ENCODE measurements around the gene ROR2.

ROR2 gene

DNA sequence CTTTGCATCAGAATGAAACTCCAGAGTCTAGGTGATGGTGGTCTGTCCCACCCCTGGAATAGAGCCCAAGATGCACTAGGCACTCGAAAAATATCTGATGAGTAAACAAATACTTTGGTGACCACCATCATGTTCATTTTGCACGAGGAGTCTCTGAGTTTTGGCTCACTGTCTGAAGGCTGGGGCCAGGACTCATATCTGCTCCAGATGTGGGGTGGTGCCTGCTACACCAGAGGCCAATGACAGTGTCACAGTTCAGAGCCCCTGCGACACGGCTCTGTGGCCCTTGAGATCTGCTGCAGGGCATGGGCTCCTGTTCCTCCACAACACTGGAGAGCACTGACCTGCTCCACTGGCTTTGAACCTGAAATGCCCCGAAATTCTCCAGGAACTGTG, 164.6 kb downstream of the ROR2 start:
- H3K9me3 ChIP-seq, result no peaks in the 10 kb centered on the region
- DNase-seq, result no peak
- no peaks in the 10 kb centered on the region for H3K4me1 ChIP-seq
- no peak overlapping the region for H3K4me3 ChIP-seq (ENCODE audit: low read depth, low read length)
- no peaks in the 10 kb centered on the region for H3K27me3 ChIP-seq
- H3K36me3 ChIP-seq, result no peaks in the 10 kb centered on the region
- TF ChIP-seq, protein P1, sequence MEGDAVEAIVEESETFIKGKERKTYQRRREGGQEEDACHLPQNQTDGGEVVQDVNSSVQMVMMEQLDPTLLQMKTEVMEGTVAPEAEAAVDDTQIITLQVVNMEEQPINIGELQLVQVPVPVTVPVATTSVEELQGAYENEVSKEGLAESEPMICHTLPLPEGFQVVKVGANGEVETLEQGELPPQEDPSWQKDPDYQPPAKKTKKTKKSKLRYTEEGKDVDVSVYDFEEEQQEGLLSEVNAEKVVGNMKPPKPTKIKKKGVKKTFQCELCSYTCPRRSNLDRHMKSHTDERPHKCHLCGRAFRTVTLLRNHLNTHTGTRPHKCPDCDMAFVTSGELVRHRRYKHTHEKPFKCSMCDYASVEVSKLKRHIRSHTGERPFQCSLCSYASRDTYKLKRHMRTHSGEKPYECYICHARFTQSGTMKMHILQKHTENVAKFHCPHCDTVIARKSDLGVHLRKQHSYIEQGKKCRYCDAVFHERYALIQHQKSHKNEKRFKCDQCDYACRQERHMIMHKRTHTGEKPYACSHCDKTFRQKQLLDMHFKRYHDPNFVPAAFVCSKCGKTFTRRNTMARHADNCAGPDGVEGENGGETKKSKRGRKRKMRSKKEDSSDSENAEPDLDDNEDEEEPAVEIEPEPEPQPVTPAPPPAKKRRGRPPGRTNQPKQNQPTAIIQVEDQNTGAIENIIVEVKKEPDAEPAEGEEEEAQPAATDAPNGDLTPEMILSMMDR (IDR thresholded peaks at IDR 0.05; ENCODE audit: low read depth, low read length), result no peak

DNA sequence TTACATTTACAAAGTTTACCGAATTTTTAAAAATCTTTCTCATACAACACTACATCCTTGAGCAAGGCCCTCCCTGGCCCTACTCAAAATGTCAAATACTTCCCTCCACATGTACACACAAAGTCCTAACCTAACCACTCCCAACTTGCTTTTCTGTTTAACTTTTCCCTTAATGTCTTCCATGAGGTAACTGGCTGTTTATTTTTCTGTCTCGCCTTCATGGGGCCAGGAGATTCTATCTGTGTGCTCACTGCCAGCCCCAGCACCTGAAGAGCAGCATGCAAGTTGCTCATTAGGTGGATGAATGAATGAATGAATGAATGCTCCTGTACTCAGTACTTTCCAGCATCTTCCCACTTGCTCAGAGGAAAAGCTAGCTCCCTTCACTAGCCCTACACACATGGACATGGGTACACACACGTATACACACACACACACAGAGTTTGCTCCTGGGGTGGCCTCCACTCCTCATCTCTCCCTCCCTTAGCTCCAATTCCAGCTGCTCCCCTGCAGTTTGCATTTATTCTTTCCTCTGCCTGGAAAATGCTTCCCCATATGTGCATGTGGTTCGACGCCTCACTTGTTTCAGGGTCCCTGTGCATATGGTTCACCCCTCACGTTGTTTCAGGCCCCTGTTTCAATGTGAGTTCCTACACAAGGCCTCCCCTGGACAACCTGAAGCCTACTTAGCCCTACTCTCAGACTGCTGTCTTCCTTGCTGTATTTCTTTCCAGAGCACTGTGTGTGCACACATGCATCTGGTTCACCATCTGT, 165.2 kb downstream of the ROR2 start:
- H3K9me3 ChIP-seq, result no peaks in the 10 kb centered on the region
- H3K36me3 ChIP-seq, result no peaks in the 10 kb centered on the region
- no peaks in the 10 kb centered on the region for H3K4me1 ChIP-seq
- no peak overlapping the region for H3K4me3 ChIP-seq (ENCODE audit: low read depth, low read length)
- DNase-seq, result no peak
- TF ChIP-seq, protein P1 (IDR thresholded peaks at IDR 0.05; ENCODE audit: low read depth, low read length), result no peak
- no peaks in the 10 kb centered on the region for H3K27me3 ChIP-seq

DNA sequence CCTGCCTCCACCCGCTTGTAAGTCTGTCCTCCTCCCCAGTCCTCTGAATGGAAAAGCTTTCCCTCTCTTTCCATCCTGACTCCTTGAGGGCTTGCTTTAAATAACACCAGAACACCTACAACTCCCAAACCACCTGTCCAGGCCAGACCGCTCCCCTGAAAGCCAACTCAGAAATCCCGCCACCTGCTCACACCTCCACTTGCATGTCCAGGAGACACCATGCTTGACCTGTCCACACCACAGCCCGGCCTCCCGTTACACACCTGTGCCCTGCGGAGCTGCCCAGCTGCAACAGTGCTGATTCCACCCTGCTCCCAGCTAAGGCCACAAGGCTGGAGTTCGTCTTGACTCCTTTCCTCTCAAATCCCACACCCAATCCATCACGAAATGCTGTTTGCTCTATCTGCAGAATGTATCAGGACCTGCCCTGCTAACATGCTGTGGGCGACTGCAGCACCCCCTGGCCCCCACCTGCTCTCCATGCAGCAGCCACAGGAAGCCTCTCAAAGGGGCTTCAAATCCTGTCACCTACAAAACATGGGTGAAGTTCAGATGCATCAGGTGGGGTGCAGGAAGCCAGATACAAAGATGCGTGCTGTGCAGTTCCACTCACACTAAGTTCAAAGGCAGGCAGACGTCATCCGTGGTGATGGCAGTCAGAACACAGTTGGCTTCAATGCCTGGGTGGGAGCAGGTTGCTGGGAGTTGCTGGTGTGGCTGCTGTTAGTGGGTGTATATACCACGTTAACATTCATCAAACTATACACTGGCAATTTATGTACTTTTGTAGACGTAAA, 166.0 kb downstream of the ROR2 start:
- Histone ChIP-seq H3K36me3 (no peaks in the 10 kb centered on the region), H3K4me3 (ENCODE audit: low read depth, low read length) (no peak overlapping the region), H3K9me3 (no peaks in the 10 kb centered on the region), H3K27me3 (no peaks in the 10 kb centered on the region), H3K4me1 (no peaks in the 10 kb centered on the region)
- TF ChIP-seq, protein P1 (IDR thresholded peaks at IDR 0.05; ENCODE audit: low read depth, low read length), result no peak
- DNase-seq, result no peak

DNA sequence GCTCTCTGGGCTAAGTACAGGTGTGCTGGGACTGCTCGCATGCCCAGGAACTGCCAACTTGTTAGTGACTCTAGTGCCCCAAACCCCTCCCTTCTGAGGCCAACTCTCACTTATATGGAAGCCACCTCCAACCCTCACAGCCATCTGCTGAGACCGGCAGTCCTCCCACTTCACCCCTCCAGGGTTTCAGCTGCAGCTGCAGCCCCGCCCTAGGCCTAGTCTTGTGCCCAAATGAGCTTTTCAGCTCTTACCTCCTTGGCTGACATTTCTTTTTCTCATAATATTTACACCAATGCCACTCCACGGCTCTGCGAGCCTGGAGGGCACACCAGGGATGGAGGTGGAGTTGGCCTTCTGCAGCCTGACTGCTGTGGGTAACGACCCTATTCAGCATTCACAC, 166.6 kb downstream of the ROR2 start:
- no peak for DNase-seq
- Histone ChIP-seq H3K36me3 (no peaks in the 10 kb centered on the region), H3K4me1 (no peaks in the 10 kb centered on the region), H3K9me3 (no peaks in the 10 kb centered on the region), H3K27me3 (no peaks in the 10 kb centered on the region), H3K4me3 (ENCODE audit: low read depth, low read length) (no peak overlapping the region)
- TF ChIP-seq, protein P1 (IDR thresholded peaks at IDR 0.05; ENCODE audit: low read depth, low read length), result no peak

DNA sequence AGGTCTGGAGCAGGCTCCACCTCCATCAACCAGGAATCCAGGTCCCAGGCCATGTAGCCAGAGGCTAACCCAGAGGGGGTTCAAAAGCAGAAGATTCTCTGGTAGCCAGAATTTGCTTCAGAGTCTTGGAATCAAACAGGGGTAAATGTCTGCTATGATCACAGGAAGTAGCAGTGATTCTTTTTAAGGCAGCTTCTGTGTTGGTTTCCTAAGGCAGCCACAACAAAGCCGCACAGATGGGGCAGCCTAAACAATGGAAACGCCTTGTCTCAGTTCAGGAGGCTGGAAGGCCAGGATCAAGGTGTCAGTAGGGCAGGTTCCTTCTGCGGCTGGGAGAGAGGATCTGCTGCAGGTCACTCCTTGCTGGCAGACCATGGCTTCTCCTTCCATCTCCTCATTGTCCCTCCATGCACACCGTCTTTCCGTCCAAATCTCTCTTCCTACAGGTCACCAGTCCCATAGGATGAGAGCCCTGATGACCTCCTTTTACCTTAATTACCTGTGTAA, 167.3 kb downstream of the ROR2 start:
- H3K9me3 ChIP-seq, result no peaks in the 10 kb centered on the region
- no peaks in the 10 kb centered on the region for H3K36me3 ChIP-seq
- H3K27me3 ChIP-seq, result no peaks in the 10 kb centered on the region
- no peak for DNase-seq
- no peak overlapping the region for H3K4me3 ChIP-seq (ENCODE audit: low read depth, low read length)
- no peaks in the 10 kb centered on the region for H3K4me1 ChIP-seq
- TF ChIP-seq, protein P1 (IDR thresholded peaks at IDR 0.05; ENCODE audit: low read depth, low read length), result no peak

DNA sequence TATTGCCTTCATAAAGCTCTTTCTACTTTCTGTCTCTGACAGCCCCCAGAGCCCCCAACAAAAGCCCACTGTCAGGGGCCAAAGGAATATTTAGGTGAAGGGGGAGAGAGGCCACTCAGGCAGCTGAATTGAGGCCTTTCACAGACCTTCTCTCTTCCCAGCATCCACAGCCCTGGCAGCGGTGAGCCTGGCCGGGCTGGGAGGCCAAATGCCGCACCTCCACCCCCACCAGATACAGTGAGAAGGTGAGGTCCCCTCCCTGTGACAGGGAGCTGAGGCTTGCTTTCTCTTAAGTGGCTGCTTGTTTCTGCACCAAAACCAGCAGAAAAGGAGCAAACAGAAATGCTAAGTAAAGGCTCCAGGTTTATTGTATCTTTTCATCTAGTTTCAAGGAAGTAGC, 168.1 kb downstream of the ROR2 start:
- Histone ChIP-seq H3K4me3 (ENCODE audit: low read depth, low read length) (no peak overlapping the region), H3K36me3 (no peaks in the 10 kb centered on the region), H3K4me1 (no peaks in the 10 kb centered on the region), H3K9me3 (no peaks in the 10 kb centered on the region), H3K27me3 (no peaks in the 10 kb centered on the region)
- DNase-seq, result no peak
- TF ChIP-seq, protein P1 (IDR thresholded peaks at IDR 0.05; ENCODE audit: low read depth, low read length), result no peak

Measured in BE2C (cell line).